ENCODE data around the gene AKAP13.

AKAP13 gene

DNA sequence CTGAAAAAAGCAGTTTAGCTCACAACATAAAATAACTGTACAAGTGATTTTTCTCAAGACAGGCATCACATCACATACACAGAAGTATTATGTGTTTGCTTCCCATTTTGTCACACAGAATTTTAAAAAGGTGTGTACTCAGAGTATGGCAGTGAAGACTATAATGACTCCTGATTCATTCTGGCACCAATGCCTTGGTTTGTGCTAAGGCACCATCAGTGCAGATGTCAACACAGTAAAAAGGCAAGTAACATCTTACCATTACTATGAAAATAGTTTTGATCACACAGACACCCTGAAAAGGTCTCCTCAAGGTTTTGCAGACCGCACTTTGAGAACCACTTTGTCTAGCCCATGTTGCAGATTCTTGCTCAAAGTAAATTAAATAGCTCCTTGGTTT, 222.8 kb downstream of the AKAP13 start:
- no peak for DNase-seq (ENCODE audit: low read depth)
- TF ChIP-seq, protein P1, sequence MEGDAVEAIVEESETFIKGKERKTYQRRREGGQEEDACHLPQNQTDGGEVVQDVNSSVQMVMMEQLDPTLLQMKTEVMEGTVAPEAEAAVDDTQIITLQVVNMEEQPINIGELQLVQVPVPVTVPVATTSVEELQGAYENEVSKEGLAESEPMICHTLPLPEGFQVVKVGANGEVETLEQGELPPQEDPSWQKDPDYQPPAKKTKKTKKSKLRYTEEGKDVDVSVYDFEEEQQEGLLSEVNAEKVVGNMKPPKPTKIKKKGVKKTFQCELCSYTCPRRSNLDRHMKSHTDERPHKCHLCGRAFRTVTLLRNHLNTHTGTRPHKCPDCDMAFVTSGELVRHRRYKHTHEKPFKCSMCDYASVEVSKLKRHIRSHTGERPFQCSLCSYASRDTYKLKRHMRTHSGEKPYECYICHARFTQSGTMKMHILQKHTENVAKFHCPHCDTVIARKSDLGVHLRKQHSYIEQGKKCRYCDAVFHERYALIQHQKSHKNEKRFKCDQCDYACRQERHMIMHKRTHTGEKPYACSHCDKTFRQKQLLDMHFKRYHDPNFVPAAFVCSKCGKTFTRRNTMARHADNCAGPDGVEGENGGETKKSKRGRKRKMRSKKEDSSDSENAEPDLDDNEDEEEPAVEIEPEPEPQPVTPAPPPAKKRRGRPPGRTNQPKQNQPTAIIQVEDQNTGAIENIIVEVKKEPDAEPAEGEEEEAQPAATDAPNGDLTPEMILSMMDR (IDR thresholded peaks at IDR 0.05; ENCODE audit: low read depth, low read length, missing control alignments) = no peak
- in situ Hi-C loops (cut with HindIII; ENCODE audit: low sequenced_read_pairs) = no loop called here
- no peak overlapping the region for H3K4me3 ChIP-seq (ENCODE audit: low read depth, low read length)

DNA sequence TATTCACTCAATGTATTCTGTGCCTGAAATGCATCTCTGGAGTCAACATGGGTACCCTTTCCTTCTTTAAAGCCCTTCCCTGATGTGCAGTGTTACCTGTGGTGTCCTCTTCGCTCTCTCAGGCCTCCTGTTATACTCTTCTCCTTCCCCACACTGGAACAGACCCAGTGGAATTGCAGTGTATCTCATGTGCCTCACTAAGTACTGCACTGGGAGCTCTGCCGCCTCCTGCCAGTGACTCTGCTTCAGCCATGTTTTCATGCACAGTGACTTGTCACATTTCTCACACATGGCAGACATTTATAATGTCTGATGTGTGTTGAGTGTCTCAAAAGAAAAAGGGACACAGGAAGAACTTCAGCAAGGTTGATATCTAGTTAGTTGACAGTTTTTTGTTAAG, 223.3 kb downstream of the AKAP13 start:
- in situ Hi-C loops (cut with HindIII; ENCODE audit: low sequenced_read_pairs) = no loop called here
- DNase-seq (ENCODE audit: low read depth) = no peak
- H3K4me3 ChIP-seq (ENCODE audit: low read depth, low read length) = no peak overlapping the region
- TF ChIP-seq, protein P1 (IDR thresholded peaks at IDR 0.05; ENCODE audit: low read depth, low read length, missing control alignments) = no peak

DNA sequence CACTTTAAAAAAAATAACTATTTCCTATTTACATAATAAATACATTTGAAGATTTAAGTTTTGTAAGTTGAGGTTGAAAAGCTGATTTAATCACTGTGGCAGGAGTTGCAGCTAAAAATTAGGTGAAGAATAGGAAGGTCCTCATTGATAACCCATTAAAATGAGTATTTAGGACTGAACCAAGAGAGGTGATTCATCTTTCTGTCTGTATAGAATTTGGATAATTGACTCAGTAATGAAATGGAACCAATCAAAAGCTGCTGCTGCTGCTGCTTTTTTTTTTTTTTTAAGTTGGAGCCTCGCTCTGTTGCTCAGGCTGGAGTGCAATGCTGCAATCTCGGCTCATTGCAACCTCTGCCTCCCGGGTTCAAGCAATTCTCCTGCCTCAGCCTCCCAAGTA, 223.8 kb downstream of the AKAP13 start:
- TF ChIP-seq, protein P1 (IDR thresholded peaks at IDR 0.05; ENCODE audit: low read depth, low read length, missing control alignments) = no peak
- no peak for DNase-seq (ENCODE audit: low read depth)
- in situ Hi-C loops (cut with HindIII; ENCODE audit: low sequenced_read_pairs) = no loop called here

DNA sequence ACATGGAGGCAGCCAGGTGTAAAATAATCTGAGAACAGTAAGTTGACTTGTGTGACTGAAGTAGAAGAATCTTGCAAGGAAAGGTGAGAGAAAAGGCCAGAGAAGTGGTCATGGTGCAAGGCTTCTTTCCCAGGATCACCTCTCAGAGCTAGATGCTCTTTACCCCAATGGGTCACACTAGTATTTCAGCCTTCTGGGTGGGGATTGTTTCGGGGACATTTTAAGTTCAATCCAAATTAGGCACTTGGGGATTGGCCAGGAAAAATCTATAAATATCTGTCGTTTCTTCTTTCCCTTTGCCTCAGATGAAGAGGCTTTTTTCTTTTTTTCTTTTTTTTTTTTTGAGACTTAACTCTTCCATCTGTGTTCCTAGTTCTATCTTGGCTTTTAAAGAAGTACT, 226.3 kb downstream of the AKAP13 start:
- H3K4me3 ChIP-seq (ENCODE audit: low read depth, low read length) = no peak overlapping the region

More for the DNA sequence above, 223.8 kb downstream of the AKAP13 start:
- H3K4me3 ChIP-seq (ENCODE audit: low read depth, low read length) = no peak overlapping the region

DNA sequence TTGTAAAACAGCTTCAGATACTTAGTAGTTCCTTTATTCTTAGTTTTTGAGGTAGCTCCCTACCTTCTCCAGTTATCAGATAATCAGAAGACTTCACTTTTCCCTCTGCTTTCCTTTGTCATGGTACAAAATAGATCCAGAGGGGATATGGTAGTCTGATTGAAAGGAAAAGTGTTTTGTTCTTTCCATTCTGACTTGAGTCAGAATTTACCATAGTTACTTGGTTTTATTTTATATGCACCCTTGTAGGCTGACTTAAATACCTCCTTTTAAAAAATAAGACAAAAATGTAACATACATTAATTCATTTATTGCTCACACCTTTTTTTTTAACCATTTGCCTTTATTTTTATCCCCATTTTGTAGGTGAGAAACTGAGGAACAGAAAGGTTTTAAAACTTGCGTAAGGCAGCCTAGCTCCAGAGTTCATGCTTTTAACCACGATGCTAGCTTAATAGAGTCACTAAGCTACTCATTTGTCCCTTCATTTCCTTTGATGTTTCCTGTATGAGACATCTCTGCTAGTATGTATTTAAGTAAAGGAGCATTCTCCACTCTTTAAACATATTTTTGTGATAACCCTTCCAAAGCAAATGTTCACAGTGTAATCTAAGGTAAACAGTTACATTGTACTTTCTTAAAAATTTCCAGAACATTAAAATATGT, 226.9 kb downstream of the AKAP13 start:
- TF ChIP-seq, protein P1 (IDR thresholded peaks at IDR 0.05; ENCODE audit: low read depth, low read length, missing control alignments) = no peak
- in situ Hi-C loops (cut with HindIII; ENCODE audit: low sequenced_read_pairs) = no loop called here
- no peak overlapping the region for H3K4me3 ChIP-seq (ENCODE audit: low read depth, low read length)
- no peak for DNase-seq (ENCODE audit: low read depth)

More for the DNA sequence above, 226.3 kb downstream of the AKAP13 start:
- no peak for DNase-seq (ENCODE audit: low read depth)
- TF ChIP-seq, protein P1 (IDR thresholded peaks at IDR 0.05; ENCODE audit: low read depth, low read length, missing control alignments) = no peak
- in situ Hi-C loops (cut with HindIII; ENCODE audit: low sequenced_read_pairs) = no loop called here

DNA sequence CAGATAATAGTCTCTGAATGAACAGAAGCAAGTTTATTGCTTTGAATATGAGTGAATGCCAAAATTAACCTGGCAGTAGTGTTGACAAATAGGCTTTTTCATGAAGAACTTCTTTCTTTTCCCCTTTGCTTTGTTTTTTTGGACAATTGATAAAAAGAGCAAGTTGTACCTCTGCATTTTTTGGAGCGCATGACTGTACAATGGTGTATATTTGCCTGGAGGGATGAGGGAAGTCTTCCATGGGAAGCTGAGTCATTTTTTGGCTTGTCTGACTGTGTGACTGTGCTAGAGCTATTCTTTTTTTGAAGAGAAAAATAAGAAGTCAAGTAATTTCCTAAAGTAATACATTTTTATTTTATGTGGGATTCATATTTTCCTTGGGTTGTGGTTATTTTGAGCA, 227.4 kb downstream of the AKAP13 start:
- in situ Hi-C loops (cut with HindIII; ENCODE audit: low sequenced_read_pairs) = no loop called here
- TF ChIP-seq, protein P1 (IDR thresholded peaks at IDR 0.05; ENCODE audit: low read depth, low read length, missing control alignments) = no peak
- no peak overlapping the region for H3K4me3 ChIP-seq (ENCODE audit: low read depth, low read length)
- peak; percentile 87 for DNase-seq (ENCODE audit: low read depth)
